Astrocyte of the spinal cord (primary cell): ENCODE results near the gene SUV39H2.
"Not testable (repeated sequence)": the region's sequence is repeated elsewhere in the genome, so short reads cannot be mapped to it uniquely, and the experiment has no call there.

Source experiments
- DNase-seq: peaks from one replicate; pipeline ENCODE4 v3.0.0; 2011; ENCODE audit warnings: low read depth, low spot score
- H3K4me3 ChIP-seq: 2 replicates; pipeline ENCODE4 v1.5.1; 2011; ENCODE audit warnings: low read depth, mild to moderate bottlenecking, low read length, moderate library complexity
- in situ Hi-C: cut with HindIII; loops from 2 replicates; pipeline ENCODE4 v1.10.0; 2017; ENCODE audit warnings: low sequenced_read_pairs
- TF ChIP-seq, protein P1 (sequence below): IDR thresholded peaks from 2 replicates; pipeline ENCODE4 v1.5.1; 2012; ENCODE audit warnings: low read depth, mild to moderate bottlenecking, low read length, inconsistent platforms

SUV39H2 gene

GRCh38 chr10:14884082-14884481, 5.4 kb downstream of the SUV39H2 start:
- no peak for DNase-seq
- H3K4me3 ChIP-seq = no peak overlapping the region
- TF ChIP-seq, protein P1, sequence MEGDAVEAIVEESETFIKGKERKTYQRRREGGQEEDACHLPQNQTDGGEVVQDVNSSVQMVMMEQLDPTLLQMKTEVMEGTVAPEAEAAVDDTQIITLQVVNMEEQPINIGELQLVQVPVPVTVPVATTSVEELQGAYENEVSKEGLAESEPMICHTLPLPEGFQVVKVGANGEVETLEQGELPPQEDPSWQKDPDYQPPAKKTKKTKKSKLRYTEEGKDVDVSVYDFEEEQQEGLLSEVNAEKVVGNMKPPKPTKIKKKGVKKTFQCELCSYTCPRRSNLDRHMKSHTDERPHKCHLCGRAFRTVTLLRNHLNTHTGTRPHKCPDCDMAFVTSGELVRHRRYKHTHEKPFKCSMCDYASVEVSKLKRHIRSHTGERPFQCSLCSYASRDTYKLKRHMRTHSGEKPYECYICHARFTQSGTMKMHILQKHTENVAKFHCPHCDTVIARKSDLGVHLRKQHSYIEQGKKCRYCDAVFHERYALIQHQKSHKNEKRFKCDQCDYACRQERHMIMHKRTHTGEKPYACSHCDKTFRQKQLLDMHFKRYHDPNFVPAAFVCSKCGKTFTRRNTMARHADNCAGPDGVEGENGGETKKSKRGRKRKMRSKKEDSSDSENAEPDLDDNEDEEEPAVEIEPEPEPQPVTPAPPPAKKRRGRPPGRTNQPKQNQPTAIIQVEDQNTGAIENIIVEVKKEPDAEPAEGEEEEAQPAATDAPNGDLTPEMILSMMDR = no peak
- in situ Hi-C loops = no loop called here

GRCh38 chr10:14889318-14889717, 10.7 kb downstream of the SUV39H2 start:
- no peak overlapping the region for H3K4me3 ChIP-seq
- TF ChIP-seq, protein P1 = peak; percentile 46
- in situ Hi-C loops = no loop called here
- DNase-seq = no peak

DNA sequence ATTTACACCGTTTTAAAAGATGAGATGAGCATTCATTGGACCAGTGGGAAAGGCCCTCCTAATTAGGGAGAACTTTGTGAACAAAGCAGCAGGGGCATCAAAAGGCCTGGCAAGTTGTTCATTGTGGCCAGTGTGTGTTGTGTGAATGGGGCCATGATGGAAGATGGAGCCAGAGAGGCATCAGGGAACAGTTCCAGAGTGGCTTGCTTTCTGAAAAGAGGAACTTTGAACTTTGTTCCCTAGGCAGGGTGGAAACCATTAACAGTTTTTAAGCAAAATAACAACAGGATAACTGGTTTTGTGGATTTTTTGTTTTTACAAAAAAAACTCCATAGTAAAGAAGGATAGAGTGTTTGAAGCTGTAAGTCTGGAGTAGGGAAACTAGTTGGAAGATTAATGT, 12.5 kb downstream of the SUV39H2 start:
- in situ Hi-C loops = no loop called here
- TF ChIP-seq, protein P1 = no peak
- no peak overlapping the region for H3K4me3 ChIP-seq
- no peak for DNase-seq

DNA sequence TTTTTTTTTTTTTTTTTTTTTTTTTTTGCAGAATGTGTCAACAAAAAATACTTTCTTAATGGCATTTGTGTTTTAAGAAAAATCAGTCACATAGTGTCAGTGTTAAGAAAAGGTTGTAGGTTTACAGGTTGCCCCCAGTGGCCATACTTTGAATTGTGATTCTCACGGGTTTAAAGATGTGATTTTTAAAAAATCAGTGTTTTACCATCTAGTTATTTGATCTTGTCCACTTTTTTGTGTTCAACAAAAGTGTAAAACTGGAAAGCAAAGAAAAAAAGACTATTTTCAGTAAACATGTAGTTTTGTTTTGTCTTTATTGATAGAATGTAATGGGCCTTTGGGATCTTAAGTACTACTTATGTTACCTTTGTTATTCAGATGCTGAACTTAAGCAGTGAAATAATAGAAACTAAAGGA, 25.7 kb downstream of the SUV39H2 start:
- no peak overlapping the region for H3K4me3 ChIP-seq
- peak; percentile 35 for DNase-seq
- TF ChIP-seq, protein P1 = peak; percentile 61
- in situ Hi-C loops = no loop called here

GRCh38 chr10:14904864-14905263, 26.2 kb downstream of the SUV39H2 start:
- in situ Hi-C loops = no loop called here
- H3K4me3 ChIP-seq = no peak overlapping the region
- TF ChIP-seq, protein P1 = no peak
- no peak for DNase-seq

- TF ChIP-seq, protein P1 = no peak
- H3K4me3 ChIP-seq = no peak overlapping the region
- in situ Hi-C loops = no loop called here
- no peak for DNase-seq
Measured at GRCh38 chr10:14905890-14906289, 27.2 kb downstream of the SUV39H2 start.

GRCh38 chr10:14906765-14907164, 28.1 kb downstream of the SUV39H2 start:
- H3K4me3 ChIP-seq = no peak overlapping the region
- TF ChIP-seq, protein P1 = no peak
- DNase-seq = no peak
- in situ Hi-C loops = no loop called here

- DNase-seq, H3K4me3 ChIP-seq, in situ Hi-C loops: not testable (repeated sequence)
Measured at GRCh38 chr10:14907591-14907990, 28.9 kb downstream of the SUV39H2 start.
